Adrenal gland (tissue), 5 donors: ENCODE results near the gene PRKRIP1.

Experiments used
- POLR2A ChIP-seq, 2 donors: fragments of 450-650 bp; IDR thresholded peaks; one replicate each; pipeline ENCODE4 v1.6.1; 2017; ENCODE audit warnings: antibody characterized with exemption in 2 of 2, mild to moderate bottlenecking in 2 of 2, moderate library complexity in 1 of 2
- TF ChIP-seq, protein P1 (sequence below), 6 experiments: fragments of 450-650 bp in 4 of 6; fragments of 200-600 bp in 2 of 6; sonication (generic) in 1 of 6; IDR thresholded peaks; 1 replicate in 5 of 6; 2 replicates in 1 of 6; pipeline versions ENCODE4 v1.5.1 to v1.8.0; 2016 to 2021; ENCODE audit warnings: antibody characterized with exemption in 6 of 6, mild to moderate bottlenecking in 2 of 6, moderate library complexity in 1 of 6
- donor health status: DM: no; HTN: no; CAD: no.

DNA sequence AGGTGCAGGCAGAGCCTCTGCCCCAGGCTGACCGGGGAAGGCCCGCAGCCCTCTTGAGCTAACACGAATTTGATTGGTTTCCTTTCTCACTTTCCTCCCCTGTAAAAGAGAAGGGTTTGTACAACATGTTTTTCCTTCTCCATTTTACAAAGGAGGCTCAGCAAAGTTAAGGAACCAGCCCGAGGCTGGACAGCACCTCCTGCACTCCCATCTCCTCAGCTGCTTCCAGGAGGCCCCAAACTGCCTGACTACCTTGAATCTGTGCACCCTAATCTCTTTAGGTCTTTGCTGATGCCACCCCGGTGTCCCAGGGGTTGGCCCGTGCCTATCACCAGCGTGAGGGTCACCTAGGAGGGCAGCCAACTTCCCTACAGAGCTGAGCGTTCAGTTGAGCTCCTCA lies 64.3 kb downstream of the PRKRIP1 start:
- TF ChIP-seq, protein P1, sequence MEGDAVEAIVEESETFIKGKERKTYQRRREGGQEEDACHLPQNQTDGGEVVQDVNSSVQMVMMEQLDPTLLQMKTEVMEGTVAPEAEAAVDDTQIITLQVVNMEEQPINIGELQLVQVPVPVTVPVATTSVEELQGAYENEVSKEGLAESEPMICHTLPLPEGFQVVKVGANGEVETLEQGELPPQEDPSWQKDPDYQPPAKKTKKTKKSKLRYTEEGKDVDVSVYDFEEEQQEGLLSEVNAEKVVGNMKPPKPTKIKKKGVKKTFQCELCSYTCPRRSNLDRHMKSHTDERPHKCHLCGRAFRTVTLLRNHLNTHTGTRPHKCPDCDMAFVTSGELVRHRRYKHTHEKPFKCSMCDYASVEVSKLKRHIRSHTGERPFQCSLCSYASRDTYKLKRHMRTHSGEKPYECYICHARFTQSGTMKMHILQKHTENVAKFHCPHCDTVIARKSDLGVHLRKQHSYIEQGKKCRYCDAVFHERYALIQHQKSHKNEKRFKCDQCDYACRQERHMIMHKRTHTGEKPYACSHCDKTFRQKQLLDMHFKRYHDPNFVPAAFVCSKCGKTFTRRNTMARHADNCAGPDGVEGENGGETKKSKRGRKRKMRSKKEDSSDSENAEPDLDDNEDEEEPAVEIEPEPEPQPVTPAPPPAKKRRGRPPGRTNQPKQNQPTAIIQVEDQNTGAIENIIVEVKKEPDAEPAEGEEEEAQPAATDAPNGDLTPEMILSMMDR (IDR thresholded peaks at IDR 0.05), result no peak
- no peak for TF ChIP-seq POLR2A (IDR thresholded peaks at IDR 0.05)
